GM21529 (cell line): ENCODE measurements around the gene DNAAF6.
"Not testable (repeated sequence)": the region's sequence is repeated elsewhere in the genome, so short reads cannot be mapped to it uniquely, and the experiment has no call there.

Experiments used
- ATAC-seq: cut with Tn5 transposase; IDR thresholded peaks from one replicate; pipeline ENCODE4 v1.9.1; 2021; ENCODE audit not compliant: unreplicated experiment

The DNAAF6 gene

GRCh38 chrX:107205770-107206696 lies at the start of gene DNAAF6, which contains the start of gene NUP62CL:
DNAAF6 (plus strand) TSS chrX:107206611; CDS start chrX:107212876, 6,265 bp downstream.
NUP62CL (minus strand) TSS chrX:107206433; CDS start chrX:107175146, 31,287 bp downstream.
- peak; percentile 94 for ATAC-seq

- not testable (repeated sequence) for ATAC-seq
These were observed 48.8 kb upstream of the DNAAF6 start for GRCh38 chrX:107157618-107158017.

GRCh38 chrX:107167163-107167921 lies 39.1 kb upstream of the DNAAF6 start:
- no peak for ATAC-seq

GRCh38 chrX:107168257-107168656 lies 38.2 kb upstream of the DNAAF6 start:
- ATAC-seq: no peak

- no peak for ATAC-seq
These were observed 37.7 kb upstream of the DNAAF6 start for GRCh38 chrX:107168712-107169111.

GRCh38 chrX:107171369-107172102 lies 34.9 kb upstream of the DNAAF6 start:
- ATAC-seq: no peak

GRCh38 chrX:107197319-107197718 lies 9.1 kb upstream of the DNAAF6 start:
- no peak for ATAC-seq

GRCh38 chrX:107198074-107198473 lies 8.3 kb upstream of the DNAAF6 start:
- not testable (repeated sequence) for ATAC-seq

- ATAC-seq: no peak
These were observed 6.9 kb upstream of the DNAAF6 start for GRCh38 chrX:107199491-107199890.

- ATAC-seq: no peak
These were observed 2.3 kb upstream of the DNAAF6 start for GRCh38 chrX:107204068-107204605.

- ATAC-seq: no peak
These were observed 270 bp downstream of the DNAAF6 start for GRCh38 chrX:107206697-107207065.

- no peak for ATAC-seq
These were observed 678 bp downstream of the DNAAF6 start for GRCh38 chrX:107207089-107207488.

- ATAC-seq: no peak
These were observed 1.5 kb downstream of the DNAAF6 start for GRCh38 chrX:107207943-107208342.

- ATAC-seq: no peak
These were observed 7.1 kb downstream of the DNAAF6 start for GRCh38 chrX:107213477-107213876.

- no peak for ATAC-seq
These were observed 20.3 kb downstream of the DNAAF6 start for GRCh38 chrX:107226757-107227156.

GRCh38 chrX:107227780-107228485 lies 21.5 kb downstream of the DNAAF6 start:
- no peak for ATAC-seq

- no peak for ATAC-seq
These were observed 22.0 kb downstream of the DNAAF6 start for GRCh38 chrX:107228486-107228819.

GRCh38 chrX:107272431-107272921 lies 66.1 kb downstream of the DNAAF6 start:
- no peak for ATAC-seq

- ATAC-seq: no peak
These were observed 67.4 kb downstream of the DNAAF6 start for GRCh38 chrX:107273795-107274194.

- ATAC-seq: no peak
These were observed 82.3 kb downstream of the DNAAF6 start for GRCh38 chrX:107288676-107289075.
